Body of pancreas (tissue), 4 donors: ENCODE measurements around the gene MCTP1. TPM values are rescaled to one million over a fixed set of nuclear protein-coding genes. Genes with fewer than 3 reads are reported as not detected.

Source experiments
- ATAC-seq: fragments of 150-250 bp; one replicate; pipeline ENCODE4 v1.9.1; 2016
- DNase-seq, 4 donors: peaks; one replicate each; pipeline ENCODE4 v3.0.0-alpha.2; 2019
- H3K27ac ChIP-seq, 4 donors: fragments of 200-600 bp; sonication (generic); 1 replicate in 3 of 4; 2 replicates in 1 of 4; pipeline versions ENCODE4 v1.5.1 to v1.6.1; 2016 to 2019; ENCODE audit warnings: mild to moderate bottlenecking in 1 of 4, mixed read lengths in 1 of 4, moderate library complexity in 1 of 4
- H3K27me3 ChIP-seq, 2 donors: fragments of 200-600 bp; sonication (generic); one replicate each; pipeline ENCODE4 v1.6.0; 2016; ENCODE audit warnings: mild to moderate bottlenecking in 1 of 2
- H3K36me3 ChIP-seq, 2 donors: fragments of 200-600 bp; sonication (generic); replicated peaks in 1 of 2; 2 replicates each; pipeline ENCODE4 v1.5.1; 2016; ENCODE audit warnings: low read depth in 2 of 2; ENCODE audit not compliant: insufficient read depth in 1 of 2
- H3K4me1 ChIP-seq: fragments of 200-600 bp; sonication (generic); one replicate; pipeline ENCODE4 v1.6.0; 2016
- H3K4me3 ChIP-seq, 2 donors: fragments of 200-600 bp; sonication (generic); 1 replicate in 1 of 2; 2 replicates in 1 of 2; pipeline ENCODE4 v1.5.1; 2016 to 2019
- H3K9me3 ChIP-seq, 3 donors: fragments of 200-600 bp; sonication (generic); 1 replicate in 2 of 3; 2 replicates in 1 of 3; pipeline ENCODE4 v1.5.1; 2016
- POLR2A ChIP-seq, 3 donors: fragments of 450-650 bp; IDR thresholded peaks; one replicate each; pipeline ENCODE4 v1.6.1; 2016; ENCODE audit warnings: antibody characterized with exemption in 3 of 3, mild to moderate bottlenecking in 2 of 3
- WGBS, 2 donors: methylation state at CpG; one replicate each; pipeline ENCODE4 v1.1.5; 2017; 5-methylcytosine and 5-hydroxymethylcytosine counted together
- intact Hi-C: fragments of 100-400 bp; cut with DNase I; formaldehyde crosslinking; loops from one replicate; pipeline ENCODE4 v1.15.1; 2023
- total RNA-seq, 2 donors: library from RNA; depleted of rRNA; stranded (reverse); fragments of >200 nt; gene quantifications; one replicate each; pipeline ENCODE4 v1.1.0, GENCODE V29; 2016
- TF ChIP-seq, protein P1 (sequence below), 7 experiments: fragments of 450-650 bp in 4 of 7; fragments of 200-600 bp in 3 of 7; sonication (generic) in 3 of 7; IDR thresholded peaks; one replicate each; pipeline ENCODE4 v1.5.1; 2016 to 2019; ENCODE audit warnings: antibody characterized with exemption in 7 of 7

Gene MCTP1
- total RNA-seq, 2 donors from 2014 or later: 3.6 to 8.8 TPM

GRCh38 chr5:95317687-95318086 is 32.8 kb upstream of the MCTP1 start:
- H3K36me3 ChIP-seq: no peaks in the 10 kb centered on the region
- peak overlapping the region in 2 of 4 donors; percentile 4 to 6 for H3K27ac ChIP-seq
- no peaks in the 10 kb centered on the region for H3K27me3 ChIP-seq
- WGBS, 2 donors: 31 to 33% methylated on average over 4 of the region's 4 CpGs
- TF ChIP-seq, protein P1, sequence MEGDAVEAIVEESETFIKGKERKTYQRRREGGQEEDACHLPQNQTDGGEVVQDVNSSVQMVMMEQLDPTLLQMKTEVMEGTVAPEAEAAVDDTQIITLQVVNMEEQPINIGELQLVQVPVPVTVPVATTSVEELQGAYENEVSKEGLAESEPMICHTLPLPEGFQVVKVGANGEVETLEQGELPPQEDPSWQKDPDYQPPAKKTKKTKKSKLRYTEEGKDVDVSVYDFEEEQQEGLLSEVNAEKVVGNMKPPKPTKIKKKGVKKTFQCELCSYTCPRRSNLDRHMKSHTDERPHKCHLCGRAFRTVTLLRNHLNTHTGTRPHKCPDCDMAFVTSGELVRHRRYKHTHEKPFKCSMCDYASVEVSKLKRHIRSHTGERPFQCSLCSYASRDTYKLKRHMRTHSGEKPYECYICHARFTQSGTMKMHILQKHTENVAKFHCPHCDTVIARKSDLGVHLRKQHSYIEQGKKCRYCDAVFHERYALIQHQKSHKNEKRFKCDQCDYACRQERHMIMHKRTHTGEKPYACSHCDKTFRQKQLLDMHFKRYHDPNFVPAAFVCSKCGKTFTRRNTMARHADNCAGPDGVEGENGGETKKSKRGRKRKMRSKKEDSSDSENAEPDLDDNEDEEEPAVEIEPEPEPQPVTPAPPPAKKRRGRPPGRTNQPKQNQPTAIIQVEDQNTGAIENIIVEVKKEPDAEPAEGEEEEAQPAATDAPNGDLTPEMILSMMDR (IDR thresholded peaks at IDR 0.05): no peak
- TF ChIP-seq POLR2A (IDR thresholded peaks at IDR 0.05): no peak
- ATAC-seq: peak; percentile 42
- H3K9me3 ChIP-seq: no peaks in the 10 kb centered on the region
- H3K4me1 ChIP-seq: no peaks in the 10 kb centered on the region
- DNase-seq: peak in 3 of 4 donors; percentile 12 to 17 (median 15)
- no peak overlapping the region for H3K4me3 ChIP-seq
- intact Hi-C loops: no loop called here

- H3K4me3 ChIP-seq: no peak overlapping the region
- H3K4me1 ChIP-seq: no peaks in the 10 kb centered on the region
- TF ChIP-seq, protein P1 (IDR thresholded peaks at IDR 0.05): no peak
- no peak for TF ChIP-seq POLR2A (IDR thresholded peaks at IDR 0.05)
- intact Hi-C loops: no loop called here
- H3K36me3 ChIP-seq: no peaks in the 10 kb centered on the region
- no peak for ATAC-seq
- H3K27me3 ChIP-seq: no peaks in the 10 kb centered on the region
- WGBS, 2 donors: 74% methylated on average over 2 of the region's 2 CpGs
- no peak overlapping the region for H3K27ac ChIP-seq
- H3K9me3 ChIP-seq: no peaks in the 10 kb centered on the region
- no peak for DNase-seq
Measured at GRCh38 chr5:95317085-95317484, 32.2 kb upstream of the MCTP1 start.

- no peaks in the 10 kb centered on the region for H3K9me3 ChIP-seq
- intact Hi-C loops: no loop called here
- no peak overlapping the region for H3K27ac ChIP-seq
- H3K4me1 ChIP-seq: no peaks in the 10 kb centered on the region
- no peak overlapping the region for H3K4me3 ChIP-seq
- no peaks in the 10 kb centered on the region for H3K27me3 ChIP-seq
- 87 to 95% methylated on average over 2 of the region's 2 CpGs for WGBS, 2 donors
- no peak for ATAC-seq
- no peak for TF ChIP-seq POLR2A (IDR thresholded peaks at IDR 0.05)
- TF ChIP-seq, protein P1 (IDR thresholded peaks at IDR 0.05): no peak
- H3K36me3 ChIP-seq: no peaks in the 10 kb centered on the region
- DNase-seq: no peak
Measured at GRCh38 chr5:95304711-95305110, 19.8 kb upstream of the MCTP1 start.

DNA sequence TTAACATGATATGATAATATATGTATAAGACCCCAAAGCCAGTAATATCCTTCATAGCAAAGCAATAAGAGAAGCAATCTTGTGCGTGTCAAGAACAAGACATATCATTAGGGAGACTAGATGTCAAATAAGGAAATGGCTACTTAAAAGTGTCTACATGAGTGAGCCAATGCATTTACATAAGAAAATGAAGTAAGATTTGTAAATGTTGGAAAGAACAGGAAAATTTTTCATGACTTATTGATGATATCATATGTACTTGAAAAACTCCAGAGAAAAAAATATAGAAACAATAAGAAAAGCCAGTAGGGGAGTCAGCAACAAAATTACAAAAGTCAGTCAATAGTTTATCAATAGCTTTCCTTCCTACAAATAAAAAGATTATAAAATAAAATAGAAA is 13.8 kb upstream of the MCTP1 start:
- no peaks in the 10 kb centered on the region for H3K9me3 ChIP-seq
- H3K27ac ChIP-seq: no peak overlapping the region
- DNase-seq (no peak), ATAC-seq (no peak)
- 69 to 84% methylated on average over 1 of the region's 1 CpG for WGBS, 2 donors
- intact Hi-C loops: no loop called here
- H3K4me3 ChIP-seq: no peak overlapping the region
- H3K36me3 ChIP-seq: no peaks in the 10 kb centered on the region
- H3K27me3 ChIP-seq: no peaks in the 10 kb centered on the region
- no peak for TF ChIP-seq POLR2A (IDR thresholded peaks at IDR 0.05)
- TF ChIP-seq, protein P1 (IDR thresholded peaks at IDR 0.05): no peak
- no peaks in the 10 kb centered on the region for H3K4me1 ChIP-seq

DNA sequence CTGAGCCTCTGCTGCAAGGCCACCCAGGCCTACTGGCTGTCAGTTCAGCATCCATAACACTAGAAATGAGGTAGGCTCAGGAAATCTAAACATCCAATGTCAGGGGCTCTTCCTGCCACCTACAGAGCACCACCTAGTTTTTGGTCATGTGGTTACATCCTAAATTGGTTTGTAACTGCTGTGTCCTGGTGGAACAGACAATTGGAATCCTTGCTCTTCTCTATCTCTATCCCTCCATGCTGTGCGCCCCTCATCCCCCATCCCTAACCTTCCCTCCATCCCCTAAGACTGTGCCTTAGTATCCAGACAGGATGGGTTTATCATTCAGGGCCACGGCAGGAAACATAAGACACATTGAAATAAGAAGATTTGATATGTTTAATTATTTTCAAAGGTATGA is 11.4 kb upstream of the MCTP1 start:
- 60 to 74% methylated on average over 2 of the region's 2 CpGs for WGBS, 2 donors
- Histone ChIP-seq H3K4me3 (no peak overlapping the region), H3K27me3 (no peaks in the 10 kb centered on the region), H3K9me3 (no peaks in the 10 kb centered on the region), H3K4me1 (no peaks in the 10 kb centered on the region), H3K27ac (no peak overlapping the region), H3K36me3 (no peaks in the 10 kb centered on the region)
- DNase-seq: no peak
- no peak for ATAC-seq
- intact Hi-C loops: no loop called here
- no peak for TF ChIP-seq POLR2A (IDR thresholded peaks at IDR 0.05)
- TF ChIP-seq, protein P1 (IDR thresholded peaks at IDR 0.05): no peak
